ENCODE data around the gene YJU2. TPM values are rescaled to one million over a fixed set of nuclear protein-coding genes. Genes with fewer than 3 reads are reported as not detected.
"Not testable (repeated sequence)": the region's sequence is repeated elsewhere in the genome, so short reads cannot be mapped to it uniquely, and the experiment has no call there.

Gene YJU2
- total and polyA plus RNA-seq, 2 of the 8 experiments (the other 6 are each of a cell fraction or from before 2014, with no cell fraction given), result 26.8 to 27.7 TPM

GRCh38 chr19:4218523-4218922 lies 28.4 kb upstream of the YJU2 start:
- CTCF ChIA-PET (ENCODE audit: partially characterized antibody), result interaction anchor here (1.0 to 2.0 kb wide), 3 partner anchors 14 to 52 kb away, joined by 3 to 7 read pairs (median 4); no protein-coding TSS in a partner anchor
- WGBS, 2 experiments (ENCODE audit: extremely low coverage in 1 of 2, insufficient coverage in 1 of 2, insufficient read length in 1 of 2, insufficient replicate concordance in 2 of 2, low coverage in 1 of 2, low lambda C conversion rate in 2 of 2, missing lambda C conversion rate in 1 of 2), result 86% methylated on average over 1 of the region's 1 CpG; no CpG with 5 or more reads in 1 of the 2 experiments
- FAIRE-seq, result not testable (repeated sequence)

More at GRCh38 chr19:4218523-4218922, 28.4 kb upstream of the YJU2 start:
- not testable (repeated sequence) for H3K4ac ChIP-seq (replicated peaks; ENCODE audit: insufficient read length, low read depth, low read length); H3K27me3 ChIP-seq (replicated peaks in 1 of 4; ENCODE audit: control insufficient read depth in 3 of 4, extremely low read depth in 1 of 4, insufficient read depth in 3 of 4, low read length in 3 of 4); H3K27ac ChIP-seq (ENCODE audit: low read depth, low read length); H3K4me2 ChIP-seq (ENCODE audit: insufficient read depth in 1 of 2, low read depth in 2 of 2, low read length in 2 of 2); H2BK20ac ChIP-seq (ENCODE audit: low read length); H4K5ac ChIP-seq (ENCODE audit: insufficient read length, low read depth, low read length); H2BK12ac ChIP-seq (ENCODE audit: low read depth, low read length); DNase-seq (ENCODE audit: low read depth in 1 of 2, low spot score in 2 of 2); H3K79me2 ChIP-seq (ENCODE audit: control insufficient read depth in 1 of 2, insufficient read depth in 2 of 2, low read length in 2 of 2); H4K8ac ChIP-seq (ENCODE audit: extremely low read depth, insufficient read depth, low read length); H4K91ac ChIP-seq (replicated peaks; ENCODE audit: insufficient read length, low read length); H3K4me3 ChIP-seq (ENCODE audit: extremely low read depth in 1 of 4, insufficient read depth in 2 of 4, low read depth in 3 of 4, low read length in 4 of 4); H3K14ac ChIP-seq (ENCODE audit: insufficient read length); H2AK5ac ChIP-seq (ENCODE audit: low read depth, low read length); H3K79me1 ChIP-seq (ENCODE audit: low read depth, low read length); H4K20me1 ChIP-seq (replicated peaks in 1 of 2; ENCODE audit: control insufficient read depth in 1 of 2, insufficient read depth in 2 of 2, low read length in 2 of 2); H3K18ac ChIP-seq (ENCODE audit: extremely low read depth, low read length); H2BK15ac ChIP-seq (ENCODE audit: low read length); H3K4me1 ChIP-seq (replicated peaks in 1 of 4; ENCODE audit: control insufficient read depth in 3 of 4, insufficient read depth in 4 of 4, low read length in 3 of 4); H2BK5ac ChIP-seq (ENCODE audit: low read depth, low read length); H3K23me2 ChIP-seq (ENCODE audit: low read depth, low read length); H3K9ac ChIP-seq (replicated peaks in 1 of 4; ENCODE audit: extremely low read depth in 1 of 4, low read depth in 3 of 4, low read length in 3 of 4); H3K9me3 ChIP-seq (ENCODE audit: insufficient read depth in 2 of 2, low read depth in 1 of 2, low read length in 1 of 2); H2AFZ ChIP-seq (ENCODE audit: low read length); H2BK120ac ChIP-seq (replicated peaks; ENCODE audit: low read depth, low read length); H3K56ac ChIP-seq (replicated peaks; ENCODE audit: insufficient read length, low read depth, low read length); H3K23ac ChIP-seq (ENCODE audit: insufficient read length); H3K36me3 ChIP-seq (ENCODE audit: control insufficient read depth in 2 of 4, insufficient read depth in 4 of 4, low read length in 3 of 4)
- POLR2A ChIA-PET (ENCODE audit: partially characterized antibody), result interaction anchor here (0.9 kb wide), 2 partner anchors 9 to 125 kb away, joined by 3 read pairs; partner anchors contain the start of gene MPND
